LNCaP clone FGC (cell line): Measurements from ENCODE around the gene ERFL.

Source experiments
- DNase-seq: peaks from one replicate; pipeline ENCODE4 v3.0.0-alpha.2; 2011; ENCODE audit warnings: low read depth
- H3K4me3 ChIP-seq: 2 replicates; pipeline ENCODE4 v1.5.1; 2011; ENCODE audit warnings: mild to moderate bottlenecking, low read depth, low read length, control low read depth
- TF ChIP-seq, protein P1 (sequence below): IDR thresholded peaks from 2 replicates; pipeline ENCODE4 v1.5.1; 2012; ENCODE audit warnings: mild to moderate bottlenecking; ENCODE audit not compliant: control insufficient read depth, insufficient read depth; ENCODE audit errors: extremely low read depth

ERFL gene

DNA sequence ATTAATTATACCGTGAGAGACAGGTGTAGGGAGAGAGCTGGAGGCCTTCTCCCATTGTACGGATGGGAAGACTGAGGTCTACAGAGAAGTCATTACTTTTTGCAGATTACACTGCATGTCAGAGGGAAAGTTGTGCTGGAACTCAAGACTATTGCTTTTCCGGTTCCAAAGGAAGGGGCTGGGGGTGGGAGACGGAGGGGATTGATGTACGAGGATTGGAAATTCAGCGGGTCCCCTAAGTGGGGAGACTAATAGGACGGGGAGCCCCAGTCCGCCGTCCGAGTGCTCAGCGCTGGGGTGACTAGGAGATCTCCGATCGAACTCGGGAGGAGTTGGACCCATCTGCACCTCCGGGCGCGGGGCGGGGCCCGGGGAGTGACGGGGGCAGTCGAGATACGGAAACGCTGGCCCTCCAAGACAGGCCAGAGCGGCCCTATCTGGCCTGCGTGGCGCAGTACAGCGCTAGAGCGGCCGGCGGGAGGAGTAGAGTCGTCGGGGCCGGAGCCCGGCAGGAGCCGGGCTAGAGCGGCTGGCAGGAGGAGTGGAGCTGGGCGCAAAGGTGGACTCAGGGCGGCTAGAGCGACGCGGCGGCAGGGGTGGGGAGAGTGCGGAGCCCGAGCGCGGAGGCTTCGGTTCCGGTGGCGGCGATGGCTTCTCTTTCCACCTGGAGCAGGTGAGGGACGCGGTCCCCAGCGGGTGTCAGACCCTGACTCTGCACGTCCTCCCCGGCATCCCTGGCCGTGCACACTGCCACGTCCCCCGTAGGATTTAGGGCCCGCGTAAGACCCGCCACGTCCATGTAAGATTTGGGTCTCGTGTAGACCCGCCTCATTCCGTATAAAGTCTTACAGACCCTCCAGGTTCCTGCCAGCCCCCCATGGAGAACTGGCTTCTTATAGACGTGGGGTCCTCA lies 44.2 kb downstream of the ERFL start:
- TF ChIP-seq, protein P1, sequence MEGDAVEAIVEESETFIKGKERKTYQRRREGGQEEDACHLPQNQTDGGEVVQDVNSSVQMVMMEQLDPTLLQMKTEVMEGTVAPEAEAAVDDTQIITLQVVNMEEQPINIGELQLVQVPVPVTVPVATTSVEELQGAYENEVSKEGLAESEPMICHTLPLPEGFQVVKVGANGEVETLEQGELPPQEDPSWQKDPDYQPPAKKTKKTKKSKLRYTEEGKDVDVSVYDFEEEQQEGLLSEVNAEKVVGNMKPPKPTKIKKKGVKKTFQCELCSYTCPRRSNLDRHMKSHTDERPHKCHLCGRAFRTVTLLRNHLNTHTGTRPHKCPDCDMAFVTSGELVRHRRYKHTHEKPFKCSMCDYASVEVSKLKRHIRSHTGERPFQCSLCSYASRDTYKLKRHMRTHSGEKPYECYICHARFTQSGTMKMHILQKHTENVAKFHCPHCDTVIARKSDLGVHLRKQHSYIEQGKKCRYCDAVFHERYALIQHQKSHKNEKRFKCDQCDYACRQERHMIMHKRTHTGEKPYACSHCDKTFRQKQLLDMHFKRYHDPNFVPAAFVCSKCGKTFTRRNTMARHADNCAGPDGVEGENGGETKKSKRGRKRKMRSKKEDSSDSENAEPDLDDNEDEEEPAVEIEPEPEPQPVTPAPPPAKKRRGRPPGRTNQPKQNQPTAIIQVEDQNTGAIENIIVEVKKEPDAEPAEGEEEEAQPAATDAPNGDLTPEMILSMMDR, result no peak
- peak; percentile 70 for DNase-seq
- peak overlapping the region; percentile 82 for H3K4me3 ChIP-seq

DNA sequence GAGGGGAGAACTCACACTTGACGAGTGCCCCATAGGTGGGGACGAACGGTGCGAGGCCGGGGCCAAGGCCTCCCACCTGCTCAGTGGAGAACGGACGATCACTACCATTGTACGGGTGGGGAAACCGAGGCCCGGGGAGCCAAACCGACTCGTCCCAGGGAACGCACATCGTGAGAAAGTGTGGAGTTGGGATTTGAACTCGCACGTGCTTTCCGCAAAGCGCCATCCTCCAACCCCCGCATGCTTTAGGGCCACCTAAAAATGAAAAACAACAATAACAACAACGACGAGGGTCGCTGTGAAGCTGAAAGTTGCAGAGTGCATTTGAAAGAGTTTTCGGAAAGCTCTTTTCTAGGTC lies 44.8 kb downstream of the ERFL start:
- DNase-seq, result no peak
- H3K4me3 ChIP-seq, result peak overlapping the region; percentile 82
- TF ChIP-seq, protein P1, result no peak

DNA sequence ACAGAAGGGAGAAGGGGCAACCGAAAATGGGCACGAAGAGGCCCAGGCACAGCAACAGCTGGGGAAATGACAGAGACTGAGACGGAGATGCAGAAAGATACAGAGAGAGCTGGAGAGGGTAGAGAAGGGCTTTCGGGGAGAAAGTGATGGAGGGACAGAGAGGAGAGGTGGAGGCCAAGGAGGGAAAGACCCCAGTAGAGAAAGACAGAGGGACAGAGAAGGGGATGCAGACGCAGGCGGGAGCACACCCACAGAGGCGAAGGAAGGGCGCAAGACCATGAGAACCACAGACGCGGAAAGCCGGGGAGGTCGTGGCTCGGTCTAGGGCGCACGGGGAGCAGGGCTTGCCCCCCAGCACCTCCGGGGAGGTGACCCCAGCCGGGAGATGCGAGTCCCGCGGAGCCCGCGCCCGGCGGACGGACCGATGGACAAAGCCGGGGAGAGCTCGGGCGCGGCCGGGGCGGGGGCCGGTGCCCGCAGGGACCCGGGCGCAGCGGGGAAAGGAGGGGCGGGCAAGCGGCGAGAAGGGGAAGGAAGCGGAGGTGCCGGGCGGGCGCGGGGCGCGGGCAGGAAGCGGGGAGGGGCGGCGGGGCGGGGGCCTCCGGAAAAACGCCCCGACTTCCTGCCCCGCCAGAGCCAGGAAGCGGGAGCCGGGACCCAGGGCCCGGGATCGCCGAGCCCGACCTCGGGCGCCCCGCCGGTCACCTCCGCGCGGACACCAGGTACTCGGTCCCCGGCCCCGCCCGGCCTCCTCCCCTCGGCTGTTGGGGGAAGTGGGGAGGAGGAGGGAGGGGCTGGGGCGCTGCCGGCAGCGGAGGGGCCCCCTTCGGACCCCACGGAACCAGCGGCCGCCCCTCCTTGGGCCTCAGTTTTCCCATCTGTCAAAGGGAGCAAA lies 45.4 kb downstream of the ERFL start, which contains the start of gene ARHGEF1:
Gene ARHGEF1 (plus strand): TSS at position 617 of the 895 bp plus-strand sequence. CDS start 4,899 bp downstream, outside the sequence.
- TF ChIP-seq, protein P1, result no peak
- no peak for DNase-seq
- peak within 1 kb of the TSS; percentile 82 for H3K4me3 ChIP-seq

GRCh38 chr19:41880329-41880708 lies 47.9 kb downstream of the ERFL start:
- TF ChIP-seq, protein P1, result no peak
- H3K4me3 ChIP-seq, result no peak overlapping the region
- DNase-seq, result no peak

GRCh38 chr19:41879670-41880328 lies 48.5 kb downstream of the ERFL start:
- no peak overlapping the region for H3K4me3 ChIP-seq
- TF ChIP-seq, protein P1, result no peak
- no peak for DNase-seq

- TF ChIP-seq, protein P1, result no peak
- no peak for DNase-seq
- no peak overlapping the region for H3K4me3 ChIP-seq
These were observed 49.2 kb downstream of the ERFL start for GRCh38 chr19:41879080-41879479.
